Dendritic cell treated with granulocyte-macrophage colony-stimulating factor and Interleukin-4, amounts not matched to agents 40 ng/mL and 50 ng/mL, for 4 days (primary cell): Measurements from ENCODE around the gene WNT3A.

Experiments used
- H3K27ac Mint-ChIP-seq: one replicate; pipeline ENCODE4 v1.8.0; 2022; ENCODE audit warnings: mild to moderate bottlenecking, mixed read lengths
- H3K27me3 Mint-ChIP-seq: one replicate; pipeline ENCODE4 v1.8.0; 2022; ENCODE audit warnings: mild to moderate bottlenecking, mixed read lengths
- H3K36me3 Mint-ChIP-seq: one replicate; pipeline ENCODE4 v1.8.0; 2022; ENCODE audit warnings: low read depth, mixed read lengths
- H3K4me1 Mint-ChIP-seq: one replicate; pipeline ENCODE4 v1.8.0; 2022; ENCODE audit warnings: low read depth, mixed read lengths
- H3K4me3 Mint-ChIP-seq: one replicate; pipeline ENCODE4 v1.8.0; 2022; ENCODE audit warnings: mild to moderate bottlenecking, moderate library complexity, mixed read lengths
- H3K9me3 Mint-ChIP-seq: one replicate; pipeline ENCODE4 v1.8.0; 2022; ENCODE audit warnings: mixed read lengths
- intact Hi-C: fragments of 100-400 bp; cut with micrococcal nuclease; formaldehyde crosslinking; loops from one replicate; pipeline ENCODE4 v1.15.0; 2022

The WNT3A gene

DNA sequence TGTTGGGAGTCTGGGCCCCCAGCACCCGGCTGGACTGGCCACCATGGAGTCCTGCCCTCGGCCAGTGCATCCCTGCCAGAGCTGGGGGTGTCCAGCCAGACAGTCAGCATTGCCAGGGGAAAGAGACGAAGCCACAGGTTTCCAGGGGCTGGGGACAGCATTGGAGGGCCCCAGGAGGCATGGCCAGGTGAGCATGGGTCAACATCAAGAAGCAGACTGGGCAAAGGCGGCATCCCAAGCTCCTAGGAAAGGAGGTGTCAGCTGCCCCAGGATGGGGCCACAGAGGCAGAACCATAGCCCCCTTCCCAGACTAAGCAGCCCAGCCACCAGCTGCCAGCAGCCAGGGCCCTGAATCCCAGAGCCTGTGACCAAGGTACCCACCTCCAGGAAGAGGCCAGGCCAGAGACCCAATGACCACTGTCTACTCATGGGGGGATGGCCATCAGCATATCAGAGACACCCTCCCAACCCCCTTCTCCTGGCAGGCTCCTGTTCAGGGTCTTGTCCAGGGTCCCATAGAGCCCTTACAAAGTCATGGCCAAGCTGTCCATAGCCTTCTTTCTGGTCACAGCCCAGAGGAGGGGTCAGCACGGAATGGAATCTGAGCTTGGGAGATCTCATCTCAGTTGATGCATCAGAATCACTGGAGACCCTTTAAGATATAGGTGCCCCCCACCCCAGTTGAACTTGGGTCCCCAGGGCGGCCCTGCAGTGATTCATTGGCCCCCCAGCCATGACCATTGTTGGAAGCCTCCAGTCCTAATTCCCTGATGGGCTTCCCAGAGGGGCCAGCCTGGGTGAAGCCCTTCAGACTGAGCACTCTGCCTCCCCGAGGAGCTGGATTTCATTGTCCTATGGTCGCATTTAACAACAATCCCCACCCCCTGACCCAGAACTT lies 32.5 kb downstream of the WNT3A start:
- no peak overlapping the region for H3K4me3 Mint-ChIP-seq
- H3K4me1 Mint-ChIP-seq: peaks cover 7% of the 10 kb centered on the region
- H3K9me3 Mint-ChIP-seq: no peaks in the 10 kb centered on the region
- peaks cover 50% of the 10 kb centered on the region for H3K27me3 Mint-ChIP-seq
- intact Hi-C loops: no loop called here
- H3K27ac Mint-ChIP-seq: no peak overlapping the region
- H3K36me3 Mint-ChIP-seq: no peaks in the 10 kb centered on the region

DNA sequence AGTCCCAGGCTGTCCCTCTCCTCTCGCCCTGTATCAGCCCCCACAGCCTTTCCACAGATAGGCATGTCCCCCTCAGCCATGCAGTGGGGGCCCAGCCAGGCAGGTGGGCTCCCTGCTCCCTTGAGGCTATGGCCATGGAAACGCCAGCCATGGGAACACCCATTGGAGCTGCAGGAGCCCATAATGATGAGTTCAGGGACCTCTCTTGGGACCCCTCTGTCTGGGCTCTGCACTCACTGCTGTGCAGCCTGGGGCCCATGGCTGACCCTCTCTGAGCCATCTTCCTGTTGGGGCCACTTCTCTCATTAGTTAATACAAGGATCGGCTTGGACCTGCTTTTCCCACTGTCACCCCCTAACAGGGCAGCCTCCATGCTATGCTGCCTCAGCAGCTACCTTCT lies 33.2 kb downstream of the WNT3A start:
- H3K4me1 Mint-ChIP-seq: peaks cover 7% of the 10 kb centered on the region
- H3K9me3 Mint-ChIP-seq: no peaks in the 10 kb centered on the region
- no peak overlapping the region for H3K27ac Mint-ChIP-seq
- H3K4me3 Mint-ChIP-seq: no peak overlapping the region
- H3K36me3 Mint-ChIP-seq: no peaks in the 10 kb centered on the region
- intact Hi-C loops: no loop called here
- H3K27me3 Mint-ChIP-seq: peaks cover 48% of the 10 kb centered on the region

DNA sequence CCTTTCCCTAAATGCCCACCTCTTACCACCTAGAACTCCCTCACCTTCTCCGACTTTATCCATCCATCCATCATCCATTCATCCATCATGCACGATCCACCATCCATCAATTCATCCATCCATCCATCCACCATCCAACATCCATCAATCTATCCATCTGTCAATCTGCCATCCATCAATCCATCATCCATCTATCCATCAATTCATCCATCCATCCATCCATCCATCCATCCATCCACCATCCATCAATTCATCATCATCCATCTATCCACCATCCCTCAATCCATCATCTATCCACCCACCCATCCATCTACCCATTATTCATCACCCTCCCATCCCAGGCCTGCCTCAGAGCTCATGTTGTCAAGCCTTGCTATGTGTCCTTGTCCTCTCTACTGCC lies 34.5 kb downstream of the WNT3A start:
- Mint-ChIP-seq H3K27ac (no peak overlapping the region), H3K4me3 (no peak overlapping the region), H3K9me3 (no peaks in the 10 kb centered on the region), H3K36me3 (no peaks in the 10 kb centered on the region), H3K4me1 (no peaks in the 10 kb centered on the region), H3K27me3 (peaks cover 39% of the 10 kb centered on the region)
- intact Hi-C loops: no loop called here

DNA sequence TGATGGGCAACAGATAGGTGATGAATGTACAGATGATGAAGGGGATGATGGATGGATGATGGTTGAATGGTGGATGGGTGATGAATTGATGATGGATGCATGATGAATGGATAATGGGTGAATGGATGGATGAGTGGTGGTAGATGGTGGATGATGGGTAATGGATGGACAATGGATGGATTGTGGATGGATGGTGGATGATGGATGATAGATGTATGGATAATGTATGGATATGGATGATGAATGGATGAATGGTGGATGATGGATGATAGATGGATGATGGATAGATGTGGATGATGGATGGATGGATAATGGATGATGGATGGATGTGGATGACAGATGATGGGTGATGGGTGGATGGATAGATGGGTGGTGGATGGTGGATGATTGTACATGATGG lies 35.7 kb downstream of the WNT3A start:
- H3K27ac Mint-ChIP-seq: no peak overlapping the region
- H3K9me3 Mint-ChIP-seq: no peaks in the 10 kb centered on the region
- peaks cover 28% of the 10 kb centered on the region for H3K27me3 Mint-ChIP-seq
- H3K4me1 Mint-ChIP-seq: no peaks in the 10 kb centered on the region
- intact Hi-C loops: no loop called here
- no peaks in the 10 kb centered on the region for H3K36me3 Mint-ChIP-seq
- no peak overlapping the region for H3K4me3 Mint-ChIP-seq

DNA sequence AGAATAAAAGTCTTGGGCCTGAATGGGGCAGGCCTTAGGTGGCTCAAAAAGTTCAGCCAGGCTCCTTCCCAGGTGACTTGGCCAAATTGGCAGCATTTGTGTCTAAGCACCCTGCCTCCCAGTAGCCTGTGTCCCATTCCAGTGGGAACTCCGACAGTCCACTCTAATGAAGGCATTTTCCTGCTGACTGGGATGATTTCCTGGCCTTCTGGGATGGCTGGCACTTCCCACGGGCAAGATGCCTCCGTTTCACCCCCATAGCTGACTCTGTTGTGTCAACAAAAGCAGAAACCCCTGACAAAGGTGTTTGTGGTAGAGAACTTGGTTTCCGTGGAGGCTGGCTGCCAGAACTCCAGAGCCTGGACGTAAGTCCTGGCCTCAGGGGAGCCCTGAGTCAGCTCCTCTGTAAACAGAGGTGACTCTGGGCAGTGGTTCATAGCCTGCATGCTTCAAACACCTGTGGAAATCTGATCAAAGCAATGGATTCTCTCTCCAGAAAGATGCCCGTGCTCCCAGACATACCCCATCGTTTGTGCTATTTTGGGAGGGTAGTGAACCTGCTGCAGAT lies 36.6 kb downstream of the WNT3A start:
- Mint-ChIP-seq H3K36me3 (no peaks in the 10 kb centered on the region), H3K27me3 (peaks cover 22% of the 10 kb centered on the region), H3K4me3 (no peak overlapping the region), H3K27ac (no peak overlapping the region), H3K4me1 (peaks cover under 1% of the 10 kb centered on the region), H3K9me3 (no peaks in the 10 kb centered on the region)
- intact Hi-C loops: no loop called here

DNA sequence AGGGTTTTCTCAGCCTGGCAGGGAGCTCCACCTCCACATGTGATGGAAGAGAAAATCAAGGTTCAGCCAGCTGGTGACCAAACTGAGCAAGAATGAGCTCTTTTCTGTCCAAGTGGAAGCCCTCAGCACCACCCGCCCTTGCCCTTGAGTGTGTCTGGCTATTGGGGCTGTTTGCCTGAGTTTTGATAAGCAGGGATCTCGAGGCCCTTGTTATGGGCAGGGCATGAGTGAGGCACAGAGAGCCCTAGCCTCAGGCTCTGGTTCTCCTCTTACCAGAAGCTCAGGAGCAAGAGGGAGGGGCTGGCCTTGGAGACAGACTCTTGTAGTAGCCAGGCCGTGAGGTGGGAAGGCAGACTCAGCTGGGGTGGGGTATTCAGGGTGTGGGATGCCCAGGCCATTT lies 38.2 kb downstream of the WNT3A start:
- Mint-ChIP-seq H3K9me3 (no peaks in the 10 kb centered on the region), H3K27ac (no peak overlapping the region), H3K4me3 (no peak overlapping the region), H3K27me3 (peaks cover 10% of the 10 kb centered on the region), H3K4me1 (peaks cover 14% of the 10 kb centered on the region), H3K36me3 (no peaks in the 10 kb centered on the region)
- intact Hi-C loops: no loop called here

DNA sequence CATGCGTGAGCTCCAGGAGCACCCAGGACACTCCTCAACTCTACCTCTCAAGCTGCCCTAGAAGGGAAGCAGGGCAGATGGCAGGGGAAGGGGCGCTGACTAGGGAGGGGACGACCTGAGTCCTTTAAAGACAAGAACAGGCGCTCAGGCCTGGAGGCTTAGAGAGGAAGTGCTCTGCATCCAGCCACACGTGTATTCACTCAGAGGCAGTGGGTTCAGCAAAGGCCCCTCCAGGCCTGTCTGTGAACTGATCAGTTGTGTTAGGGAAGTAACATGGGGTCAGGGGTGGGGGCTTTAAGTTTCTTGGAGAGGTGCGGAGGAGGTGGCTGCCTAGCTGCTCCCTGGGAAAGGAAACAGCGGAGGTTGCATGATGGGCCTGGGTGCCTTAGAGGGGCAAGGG lies 38.6 kb downstream of the WNT3A start:
- peaks cover 5% of the 10 kb centered on the region for H3K27me3 Mint-ChIP-seq
- intact Hi-C loops: no loop called here
- H3K9me3 Mint-ChIP-seq: no peaks in the 10 kb centered on the region
- H3K4me1 Mint-ChIP-seq: peaks cover 14% of the 10 kb centered on the region
- no peaks in the 10 kb centered on the region for H3K36me3 Mint-ChIP-seq
- no peak overlapping the region for H3K27ac Mint-ChIP-seq
- no peak overlapping the region for H3K4me3 Mint-ChIP-seq

DNA sequence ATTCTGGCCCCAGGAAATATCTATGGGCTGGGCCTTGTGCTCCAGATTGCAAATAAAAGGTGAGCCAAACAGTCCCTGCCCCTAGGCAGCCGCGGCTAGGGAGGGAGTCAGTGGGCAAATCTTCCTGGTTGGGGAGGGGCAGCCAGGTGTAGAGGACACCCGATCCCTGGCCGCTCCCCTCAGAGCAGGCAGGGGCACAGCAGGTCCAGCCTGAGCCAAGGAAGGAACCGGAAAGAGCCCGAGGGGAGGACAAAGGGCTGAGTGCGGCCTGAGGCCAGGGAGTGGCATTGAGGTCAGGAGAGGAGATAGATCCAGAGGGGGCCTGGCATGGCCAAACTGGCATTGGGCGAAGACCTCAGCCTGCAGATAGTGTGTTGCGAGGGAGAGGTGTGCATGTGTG lies 39.1 kb downstream of the WNT3A start:
- H3K36me3 Mint-ChIP-seq: no peaks in the 10 kb centered on the region
- no peak overlapping the region for H3K4me3 Mint-ChIP-seq
- peaks cover 5% of the 10 kb centered on the region for H3K27me3 Mint-ChIP-seq
- no peaks in the 10 kb centered on the region for H3K9me3 Mint-ChIP-seq
- intact Hi-C loops: no loop called here
- H3K4me1 Mint-ChIP-seq: peaks cover 14% of the 10 kb centered on the region
- H3K27ac Mint-ChIP-seq: no peak overlapping the region

DNA sequence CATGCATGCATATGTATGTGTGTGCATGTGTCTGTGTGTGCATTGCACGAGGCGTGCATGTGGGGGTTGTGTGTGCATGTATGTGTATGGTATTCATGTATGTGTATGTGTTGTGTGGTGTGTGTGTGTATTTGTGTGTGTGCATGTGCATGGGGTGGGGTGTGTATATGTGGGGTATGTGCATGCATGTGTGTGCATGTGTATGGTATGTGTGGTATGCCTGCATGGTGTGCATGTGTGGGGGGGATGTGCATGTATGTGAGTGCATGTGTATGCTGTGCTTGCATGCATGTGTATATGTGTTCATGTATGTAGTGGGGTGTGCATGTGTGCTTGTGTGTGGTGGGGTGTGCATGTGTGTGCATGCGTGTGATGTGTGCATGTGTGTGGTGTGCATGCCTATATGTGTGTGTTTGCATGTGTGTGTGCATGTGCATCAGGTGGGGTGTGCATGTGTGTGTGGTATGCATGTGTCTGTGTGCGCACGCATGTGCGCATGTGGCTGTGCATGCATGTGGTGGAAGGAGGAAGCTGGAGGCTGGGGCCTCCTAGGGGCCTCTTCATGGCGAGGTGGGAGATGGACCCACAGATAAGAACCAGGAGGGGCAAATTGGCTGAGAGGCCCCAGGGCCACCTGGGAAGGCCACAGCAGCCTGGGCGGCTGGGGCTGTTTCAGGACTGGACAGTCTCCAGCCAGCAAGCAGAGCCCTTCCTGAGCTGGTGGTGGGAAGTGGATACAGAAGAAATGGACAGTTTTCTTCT lies 39.8 kb downstream of the WNT3A start:
- Mint-ChIP-seq H3K27me3 (peaks cover 9% of the 10 kb centered on the region), H3K4me1 (peaks cover 14% of the 10 kb centered on the region), H3K9me3 (no peaks in the 10 kb centered on the region), H3K27ac (no peak overlapping the region), H3K36me3 (no peaks in the 10 kb centered on the region), H3K4me3 (no peak overlapping the region)
- intact Hi-C loops: no loop called here

DNA sequence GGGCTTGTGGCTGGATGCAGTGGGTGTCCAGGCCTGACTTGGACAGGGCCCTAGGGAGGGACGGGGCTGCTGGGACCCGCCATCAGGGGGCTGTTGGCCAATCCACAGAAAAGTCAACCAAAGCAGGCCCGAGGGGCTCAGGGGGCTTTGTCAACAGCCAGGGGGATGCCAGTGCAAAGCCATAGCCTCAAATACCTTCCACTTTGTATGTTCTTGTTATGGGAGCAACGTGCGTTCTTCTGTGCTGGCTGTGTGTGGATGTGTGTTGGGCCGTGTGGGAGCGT lies 40.3 kb downstream of the WNT3A start:
- intact Hi-C loops: no loop called here
- Mint-ChIP-seq H3K4me1 (peaks cover 14% of the 10 kb centered on the region), H3K9me3 (no peaks in the 10 kb centered on the region), H3K4me3 (no peak overlapping the region), H3K36me3 (no peaks in the 10 kb centered on the region), H3K27me3 (peaks cover 11% of the 10 kb centered on the region), H3K27ac (no peak overlapping the region)

DNA sequence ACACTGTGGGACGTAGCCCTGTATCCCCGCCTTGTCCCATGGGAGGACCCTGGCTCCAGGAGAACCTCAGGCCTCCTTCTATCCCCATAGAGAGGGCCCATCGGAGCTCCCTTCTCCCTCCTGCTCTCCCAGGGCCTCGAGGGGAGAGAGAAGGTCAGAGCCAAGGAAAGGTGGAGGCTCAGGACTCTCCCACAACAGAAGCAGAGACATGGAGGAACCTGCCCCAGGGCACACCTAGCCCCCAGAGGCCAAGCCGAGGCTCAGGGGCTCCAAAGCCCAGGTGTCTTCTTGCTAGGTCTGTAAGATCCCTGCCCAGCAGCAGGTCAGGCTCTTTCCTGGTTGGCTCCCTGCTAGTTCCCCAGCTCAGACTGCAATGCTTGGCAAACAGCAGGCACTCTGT lies 41.3 kb downstream of the WNT3A start:
- no peak overlapping the region for H3K4me3 Mint-ChIP-seq
- intact Hi-C loops: no loop called here
- no peaks in the 10 kb centered on the region for H3K36me3 Mint-ChIP-seq
- H3K9me3 Mint-ChIP-seq: no peaks in the 10 kb centered on the region
- no peak overlapping the region for H3K27ac Mint-ChIP-seq
- H3K4me1 Mint-ChIP-seq: peaks cover 14% of the 10 kb centered on the region
- H3K27me3 Mint-ChIP-seq: peaks cover 17% of the 10 kb centered on the region

DNA sequence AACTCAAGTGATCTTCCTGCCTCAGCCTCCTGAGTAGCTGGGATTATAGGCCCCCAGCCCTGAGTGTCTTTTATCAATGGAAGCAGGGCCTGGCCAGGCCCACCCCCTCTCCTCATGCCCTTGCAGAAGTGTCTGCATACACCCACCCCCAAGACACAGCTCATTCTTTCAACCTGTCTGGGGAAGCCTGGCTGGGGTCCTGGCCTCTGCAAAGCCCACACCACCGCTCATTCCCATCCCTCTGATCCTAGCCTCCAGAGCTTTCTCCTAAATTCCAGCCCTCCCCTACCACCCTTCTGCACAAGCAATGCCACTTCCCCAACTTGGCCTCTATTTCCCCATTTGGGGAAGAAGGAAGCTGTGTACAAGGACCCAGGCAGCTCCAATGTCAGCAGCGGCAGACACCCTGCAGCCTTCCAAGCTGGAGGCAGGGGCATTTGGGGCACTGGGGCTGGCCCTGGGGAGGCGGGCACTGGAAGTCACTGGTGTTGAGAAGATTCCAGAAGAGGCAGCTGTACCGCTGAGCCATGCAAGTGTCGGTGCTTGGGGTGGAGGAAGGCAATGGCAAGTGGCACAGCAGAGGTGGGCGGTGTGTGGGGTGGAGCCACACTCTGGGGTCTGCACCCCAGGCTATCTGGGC lies 42.0 kb downstream of the WNT3A start:
- intact Hi-C loops: no loop called here
- Mint-ChIP-seq H3K4me1 (peaks cover 14% of the 10 kb centered on the region), H3K36me3 (no peaks in the 10 kb centered on the region), H3K27ac (no peak overlapping the region), H3K4me3 (no peak overlapping the region), H3K27me3 (peaks cover 20% of the 10 kb centered on the region), H3K9me3 (no peaks in the 10 kb centered on the region)

DNA sequence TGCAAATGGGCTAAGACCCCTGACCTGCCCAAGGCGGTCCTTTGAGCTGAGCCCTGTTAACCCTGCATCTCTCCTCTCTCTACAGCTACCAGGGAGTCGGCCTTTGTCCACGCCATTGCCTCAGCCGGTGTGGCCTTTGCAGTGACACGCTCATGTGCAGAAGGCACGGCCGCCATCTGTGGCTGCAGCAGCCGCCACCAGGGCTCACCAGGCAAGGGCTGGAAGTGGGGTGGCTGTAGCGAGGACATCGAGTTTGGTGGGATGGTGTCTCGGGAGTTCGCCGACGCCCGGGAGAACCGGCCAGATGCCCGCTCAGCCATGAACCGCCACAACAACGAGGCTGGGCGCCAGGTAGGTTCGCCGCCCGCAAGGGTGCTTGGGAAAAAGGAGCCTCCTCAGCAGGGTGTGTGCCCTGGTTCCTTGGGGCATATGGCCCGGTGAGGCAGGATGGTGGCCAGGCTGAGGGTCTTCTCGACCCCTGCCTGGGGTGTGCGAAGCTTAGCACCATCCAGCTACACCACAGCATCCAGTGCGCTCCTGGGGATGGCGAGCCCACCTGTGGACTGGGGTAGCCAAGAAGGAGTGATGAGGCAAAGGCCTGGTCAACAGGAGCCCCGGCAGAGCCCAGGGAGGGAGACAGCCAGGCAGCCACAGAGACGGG lies 43.9 kb downstream of the WNT3A start:
- H3K27me3 Mint-ChIP-seq: peaks cover 31% of the 10 kb centered on the region
- intact Hi-C loops: no loop called here
- H3K4me3 Mint-ChIP-seq: no peak overlapping the region
- no peaks in the 10 kb centered on the region for H3K9me3 Mint-ChIP-seq
- peaks cover 14% of the 10 kb centered on the region for H3K4me1 Mint-ChIP-seq
- no peak overlapping the region for H3K27ac Mint-ChIP-seq
- no peaks in the 10 kb centered on the region for H3K36me3 Mint-ChIP-seq
